ENCODE results near the gene RPP40. TPM values are rescaled to one million over a fixed set of nuclear protein-coding genes. Genes with fewer than 3 reads are reported as not detected.

Gene RPP40
- total and polyA plus RNA-seq, 2 of the 13 experiments (the other 11 are each of a cell fraction or from before 2014, with no cell fraction given) = 18.0 to 41.2 TPM

DNA sequence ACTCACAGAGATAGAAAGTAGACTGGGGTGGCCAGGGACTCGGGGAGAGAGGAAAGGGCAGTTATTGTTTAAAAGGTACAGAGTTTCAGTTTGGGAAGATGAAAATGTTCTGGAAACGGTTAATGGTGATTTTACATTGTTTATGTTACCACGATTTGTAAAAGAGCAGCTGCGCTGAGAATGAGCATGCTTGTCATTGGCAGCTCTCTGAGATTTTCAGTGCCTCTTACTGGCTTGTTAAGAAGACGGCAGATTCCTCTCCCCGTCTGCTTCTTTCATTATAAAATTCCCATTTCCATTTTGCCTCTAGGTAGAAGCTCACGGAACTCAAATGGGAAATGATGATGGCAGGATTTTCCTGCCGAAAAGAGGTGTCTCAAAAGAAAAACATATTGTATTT lies 41.6 kb upstream of the RPP40 start (continued):
- TF ChIP-seq, protein P1, sequence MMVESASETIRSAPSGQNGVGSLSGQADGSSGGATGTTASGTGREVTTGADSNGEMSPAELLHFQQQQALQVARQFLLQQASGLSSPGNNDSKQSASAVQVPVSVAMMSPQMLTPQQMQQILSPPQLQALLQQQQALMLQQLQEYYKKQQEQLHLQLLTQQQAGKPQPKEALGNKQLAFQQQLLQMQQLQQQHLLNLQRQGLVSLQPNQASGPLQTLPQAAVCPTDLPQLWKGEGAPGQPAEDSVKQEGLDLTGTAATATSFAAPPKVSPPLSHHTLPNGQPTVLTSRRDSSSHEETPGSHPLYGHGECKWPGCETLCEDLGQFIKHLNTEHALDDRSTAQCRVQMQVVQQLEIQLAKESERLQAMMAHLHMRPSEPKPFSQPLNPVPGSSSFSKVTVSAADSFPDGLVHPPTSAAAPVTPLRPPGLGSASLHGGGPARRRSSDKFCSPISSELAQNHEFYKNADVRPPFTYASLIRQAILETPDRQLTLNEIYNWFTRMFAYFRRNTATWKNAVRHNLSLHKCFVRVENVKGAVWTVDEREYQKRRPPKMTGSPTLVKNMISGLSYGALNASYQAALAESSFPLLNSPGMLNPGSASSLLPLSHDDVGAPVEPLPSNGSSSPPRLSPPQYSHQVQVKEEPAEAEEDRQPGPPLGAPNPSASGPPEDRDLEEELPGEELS (CRISPR knock-in tag; IDR thresholded peaks at IDR 0.05) = no peak

DNA sequence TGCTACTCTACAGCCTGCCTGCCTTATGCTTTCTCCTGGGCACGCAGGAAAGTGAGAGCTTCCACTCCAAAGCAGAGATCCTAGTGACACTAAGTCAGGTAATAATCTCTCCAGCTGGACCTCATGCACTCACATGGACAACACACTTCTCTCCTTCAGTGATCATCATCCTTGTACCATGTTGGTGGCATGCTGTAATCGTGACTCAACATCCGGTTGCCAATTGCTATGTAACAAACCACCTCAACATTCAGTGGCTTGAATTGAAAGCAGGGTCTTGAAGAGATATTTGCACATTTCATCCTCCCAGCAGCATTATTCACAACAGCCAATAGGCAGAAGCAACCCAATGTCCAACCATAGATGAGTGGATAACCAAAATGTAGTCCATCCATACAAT lies 41.0 kb upstream of the RPP40 start:
- no peak overlapping the region for H3K4me2 ChIP-seq (ENCODE audit: low read depth, low read length)
- DNase-seq (ENCODE audit: low spot score) (no peak), ATAC-seq (no peak), FAIRE-seq (no peak)
- no peaks in the 10 kb centered on the region for H3K79me2 ChIP-seq (ENCODE audit: insufficient read depth, low read length)
- intact Hi-C loops (cut with micrococcal nuclease; ENCODE audit: unreplicated experiment) (no loop called here), in situ Hi-C loops (cut with HindIII; ENCODE audit: extremely low pct_ligation_motif_present, low pct_unique_long_range_greater_than_20kb) (no loop called here)
- H3K36me3 ChIP-seq (replicated peaks in 1 of 2; ENCODE audit: control insufficient read depth in 1 of 2, insufficient read depth in 2 of 2, low read length in 2 of 2) = no peaks in the 10 kb centered on the region
- no peak overlapping the region for H2AFZ ChIP-seq (ENCODE audit: low read length)
- BruUV-seq (replicated peaks) = no TSS peak
- H4K20me1 ChIP-seq (ENCODE audit: insufficient read depth, low read length) = no peaks in the 10 kb centered on the region
- WGBS (ENCODE audit: low lambda C conversion rate) = 83% methylated on average over 3 of the region's 3 CpGs
- H3K27ac ChIP-seq (ENCODE audit: extremely low read length, insufficient read depth, low read length) = no peak overlapping the region
- ChIA-PET POLR2A (no interaction called here), CTCF (ENCODE audit: low intra/inter-chr PET ratio, low total read pairs) (no interaction called here)
- H3K9ac ChIP-seq (ENCODE audit: insufficient read depth, low read depth, low read length) = no peak overlapping the region
- H3K4me3 ChIP-seq (replicated peaks in 1 of 3; ENCODE audit: insufficient read depth in 1 of 3, low read depth in 2 of 3, low read length in 3 of 3) = no peak overlapping the region
- H3K4me1 ChIP-seq (ENCODE audit: insufficient read depth, low read length) = no peaks in the 10 kb centered on the region
- no peaks in the 10 kb centered on the region for H3K27me3 ChIP-seq (ENCODE audit: control insufficient read depth in 1 of 2, insufficient read depth in 2 of 2, low read length in 2 of 2)
- H3K9me3 ChIP-seq (ENCODE audit: low read length) = 0 out of 2 replicates have a peak, but pooled peaks cover under 1% of the 10 kb centered on the region
- no peak for TF ChIP-seq ZNF121 (CRISPR knock-in tag; IDR thresholded peaks at IDR 0.05)
- no peak for TF ChIP-seq ZNF577 (CRISPR knock-in tag; IDR thresholded peaks at IDR 0.05; ENCODE audit: borderline replicate concordance, low read depth)
- TF ChIP-seq ZNF572 (CRISPR knock-in tag; IDR thresholded peaks at IDR 0.05) = no peak
- TF ChIP-seq, protein P2, sequence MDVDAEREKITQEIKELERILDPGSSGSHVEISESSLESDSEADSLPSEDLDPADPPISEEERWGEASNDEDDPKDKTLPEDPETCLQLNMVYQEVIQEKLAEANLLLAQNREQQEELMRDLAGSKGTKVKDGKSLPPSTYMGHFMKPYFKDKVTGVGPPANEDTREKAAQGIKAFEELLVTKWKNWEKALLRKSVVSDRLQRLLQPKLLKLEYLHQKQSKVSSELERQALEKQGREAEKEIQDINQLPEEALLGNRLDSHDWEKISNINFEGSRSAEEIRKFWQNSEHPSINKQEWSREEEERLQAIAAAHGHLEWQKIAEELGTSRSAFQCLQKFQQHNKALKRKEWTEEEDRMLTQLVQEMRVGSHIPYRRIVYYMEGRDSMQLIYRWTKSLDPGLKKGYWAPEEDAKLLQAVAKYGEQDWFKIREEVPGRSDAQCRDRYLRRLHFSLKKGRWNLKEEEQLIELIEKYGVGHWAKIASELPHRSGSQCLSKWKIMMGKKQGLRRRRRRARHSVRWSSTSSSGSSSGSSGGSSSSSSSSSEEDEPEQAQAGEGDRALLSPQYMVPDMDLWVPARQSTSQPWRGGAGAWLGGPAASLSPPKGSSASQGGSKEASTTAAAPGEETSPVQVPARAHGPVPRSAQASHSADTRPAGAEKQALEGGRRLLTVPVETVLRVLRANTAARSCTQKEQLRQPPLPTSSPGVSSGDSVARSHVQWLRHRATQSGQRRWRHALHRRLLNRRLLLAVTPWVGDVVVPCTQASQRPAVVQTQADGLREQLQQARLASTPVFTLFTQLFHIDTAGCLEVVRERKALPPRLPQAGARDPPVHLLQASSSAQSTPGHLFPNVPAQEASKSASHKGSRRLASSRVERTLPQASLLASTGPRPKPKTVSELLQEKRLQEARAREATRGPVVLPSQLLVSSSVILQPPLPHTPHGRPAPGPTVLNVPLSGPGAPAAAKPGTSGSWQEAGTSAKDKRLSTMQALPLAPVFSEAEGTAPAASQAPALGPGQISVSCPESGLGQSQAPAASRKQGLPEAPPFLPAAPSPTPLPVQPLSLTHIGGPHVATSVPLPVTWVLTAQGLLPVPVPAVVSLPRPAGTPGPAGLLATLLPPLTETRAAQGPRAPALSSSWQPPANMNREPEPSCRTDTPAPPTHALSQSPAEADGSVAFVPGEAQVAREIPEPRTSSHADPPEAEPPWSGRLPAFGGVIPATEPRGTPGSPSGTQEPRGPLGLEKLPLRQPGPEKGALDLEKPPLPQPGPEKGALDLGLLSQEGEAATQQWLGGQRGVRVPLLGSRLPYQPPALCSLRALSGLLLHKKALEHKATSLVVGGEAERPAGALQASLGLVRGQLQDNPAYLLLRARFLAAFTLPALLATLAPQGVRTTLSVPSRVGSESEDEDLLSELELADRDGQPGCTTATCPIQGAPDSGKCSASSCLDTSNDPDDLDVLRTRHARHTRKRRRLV (CRISPR knock-in tag; IDR thresholded peaks at IDR 0.05) = no peak
- TF ChIP-seq ZNF550 (CRISPR knock-in tag; IDR thresholded peaks at IDR 0.05; ENCODE audit: borderline replicate concordance) = no peak
- TF ChIP-seq ZNF547 (CRISPR knock-in tag; IDR thresholded peaks at IDR 0.05) = no peak
- no peak for TF ChIP-seq ZC3H4 (CRISPR knock-in tag; IDR thresholded peaks at IDR 0.05; ENCODE audit: borderline replicate concordance)
- no peak for TF ChIP-seq ELK4 (CRISPR knock-in tag; IDR thresholded peaks at IDR 0.05; ENCODE audit: borderline replicate concordance)
- TF ChIP-seq ATF1 (CRISPR knock-in tag; IDR thresholded peaks at IDR 0.05) = no peak
- no peak for TF ChIP-seq ZMAT3 (CRISPR knock-in tag; conservative IDR thresholded peaks at IDR 0.05)
- no peak for TF ChIP-seq HMG20A (CRISPR knock-in tag; IDR thresholded peaks at IDR 0.05; ENCODE audit: borderline replicate concordance)
- no peak for TF ChIP-seq PHB2 (IDR thresholded peaks at IDR 0.05; ENCODE audit: partially characterized antibody)
- no peak for TF ChIP-seq ZNF205 (CRISPR knock-in tag; IDR thresholded peaks at IDR 0.05)
